Activated T-cell treated with anti-CD3 and anti-CD28 coated beads for 4 hours (primary cell): ENCODE results near the gene ZNF492.
"Not testable (repeated sequence)": the region's sequence is repeated elsewhere in the genome, so short reads cannot be mapped to it uniquely, and the experiment has no call there.

Experiments used
- DNase-seq: peaks from one replicate; pipeline ENCODE4 v3.0.0-alpha.2; 2020

Gene ZNF492

DNA sequence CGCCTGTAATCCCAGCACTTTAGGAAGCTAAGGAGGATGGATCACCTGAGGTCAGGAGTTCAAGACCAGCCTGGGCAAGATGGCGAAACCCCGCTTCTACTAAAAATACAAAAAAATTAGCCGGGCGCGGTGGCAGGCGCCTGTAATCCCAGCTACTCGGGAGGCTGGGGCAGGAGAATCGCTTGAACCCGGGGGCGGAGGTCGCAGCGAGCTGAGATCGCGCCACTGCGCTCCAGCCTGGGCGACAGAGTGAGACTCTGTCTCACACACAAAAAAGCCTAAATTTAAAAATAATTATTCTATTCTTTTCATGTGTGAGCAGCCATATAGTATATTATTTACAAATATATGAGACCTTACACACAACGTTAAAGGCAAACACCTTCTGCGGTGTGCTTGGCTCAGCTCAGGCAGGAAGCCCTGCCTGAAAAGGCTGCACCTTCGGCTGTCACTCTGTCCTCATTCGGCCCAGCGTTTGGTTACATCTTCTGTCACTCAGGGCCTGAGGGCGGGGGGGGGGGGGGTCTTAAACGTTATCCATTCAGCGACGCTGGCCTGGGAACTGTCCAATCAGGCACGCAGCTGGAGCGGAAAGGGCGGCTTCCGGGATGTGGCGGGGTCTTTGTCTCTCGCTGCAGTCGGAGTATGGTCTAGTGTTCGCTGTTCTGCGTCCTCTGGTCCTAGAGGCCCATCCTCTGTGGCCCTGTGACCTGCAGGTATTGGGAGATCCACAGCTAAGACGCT is at the start of gene ZNF492:
Gene ZNF492, plus strand, starts transcription at position 619 of the 744 bp plus-strand sequence. CDS start 19,076 bp downstream, outside the sequence.
- DNase-seq, result peak; percentile 65

GRCh38 chr19:22595422-22595821 is 38.7 kb upstream of the ZNF492 start:
- DNase-seq, result no peak

DNA sequence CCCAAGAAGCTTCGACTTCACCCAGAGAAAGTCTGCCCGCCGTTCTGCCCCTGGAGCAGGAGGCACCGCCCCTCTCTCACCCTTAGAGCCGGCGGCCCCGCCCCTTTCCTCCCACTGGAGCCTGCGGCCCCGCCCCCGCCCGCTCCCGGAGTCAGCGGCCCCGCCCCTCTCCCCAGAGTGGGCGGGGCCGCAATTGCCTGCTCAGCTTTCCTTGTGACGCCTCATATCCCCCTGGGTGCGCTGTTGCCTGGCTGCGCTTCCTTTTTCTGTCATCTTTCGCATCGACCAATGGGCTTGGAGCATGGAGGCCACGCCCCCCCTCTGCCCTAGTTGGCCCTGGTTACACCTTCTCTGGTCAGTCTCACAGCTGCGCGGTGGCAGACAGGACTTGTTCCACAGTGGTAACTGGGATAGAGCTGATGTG is 38.2 kb upstream of the ZNF492 start:
- DNase-seq, result no peak

DNA sequence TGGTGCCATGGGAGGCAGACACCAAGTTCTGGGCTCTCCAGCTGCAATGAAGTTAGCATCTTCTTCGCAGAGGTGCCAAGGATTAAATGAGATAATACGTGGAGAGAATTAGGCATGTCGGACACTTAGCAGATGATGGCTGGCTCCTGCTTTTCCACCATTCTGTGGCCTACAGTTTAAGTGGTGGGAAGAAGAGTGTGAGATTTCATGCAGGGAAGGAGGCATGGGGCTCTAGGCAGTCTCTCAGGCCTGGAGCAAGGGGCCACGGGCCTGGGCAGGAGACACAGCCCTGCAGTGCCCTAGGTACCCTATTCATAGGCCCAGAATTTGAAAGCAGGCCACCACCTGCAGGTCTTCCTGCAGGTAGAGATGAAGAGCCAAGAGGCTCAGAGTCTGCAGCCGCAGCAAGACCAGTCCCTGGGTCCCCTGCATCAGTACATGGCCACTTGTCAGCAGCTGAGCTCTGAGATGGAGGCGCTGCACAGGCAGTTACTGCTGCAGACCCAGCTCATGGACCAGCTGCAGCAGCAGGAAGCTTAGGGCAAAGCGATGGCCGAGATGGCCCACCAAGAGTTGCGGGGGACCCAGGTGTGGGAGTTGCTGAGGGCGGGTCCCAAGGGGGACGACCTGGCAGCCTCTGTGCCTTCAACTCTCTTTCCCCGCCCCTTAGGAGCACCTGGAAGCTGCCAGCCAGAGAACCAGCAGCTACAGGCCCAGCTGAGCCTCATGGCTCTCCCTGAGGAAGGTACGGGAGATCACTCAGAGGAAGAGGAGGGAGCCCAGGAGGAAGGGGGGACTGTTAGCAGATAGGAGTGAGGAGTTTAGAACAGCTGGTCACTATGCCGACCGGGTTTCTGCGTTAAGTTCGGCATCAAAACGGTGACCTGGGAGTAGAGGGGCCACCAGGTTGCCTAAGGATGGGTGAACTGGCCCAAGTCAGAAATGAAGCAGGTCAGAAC is 33.2 kb upstream of the ZNF492 start:
- DNase-seq, result no peak

- no peak for DNase-seq
These were observed 32.1 kb upstream of the ZNF492 start for GRCh38 chr19:22601906-22602630.

GRCh38 chr19:22602631-22603272 is 31.4 kb upstream of the ZNF492 start:
- no peak for DNase-seq

GRCh38 chr19:22603518-22604440 is 30.3 kb upstream of the ZNF492 start:
- DNase-seq, result no peak

DNA sequence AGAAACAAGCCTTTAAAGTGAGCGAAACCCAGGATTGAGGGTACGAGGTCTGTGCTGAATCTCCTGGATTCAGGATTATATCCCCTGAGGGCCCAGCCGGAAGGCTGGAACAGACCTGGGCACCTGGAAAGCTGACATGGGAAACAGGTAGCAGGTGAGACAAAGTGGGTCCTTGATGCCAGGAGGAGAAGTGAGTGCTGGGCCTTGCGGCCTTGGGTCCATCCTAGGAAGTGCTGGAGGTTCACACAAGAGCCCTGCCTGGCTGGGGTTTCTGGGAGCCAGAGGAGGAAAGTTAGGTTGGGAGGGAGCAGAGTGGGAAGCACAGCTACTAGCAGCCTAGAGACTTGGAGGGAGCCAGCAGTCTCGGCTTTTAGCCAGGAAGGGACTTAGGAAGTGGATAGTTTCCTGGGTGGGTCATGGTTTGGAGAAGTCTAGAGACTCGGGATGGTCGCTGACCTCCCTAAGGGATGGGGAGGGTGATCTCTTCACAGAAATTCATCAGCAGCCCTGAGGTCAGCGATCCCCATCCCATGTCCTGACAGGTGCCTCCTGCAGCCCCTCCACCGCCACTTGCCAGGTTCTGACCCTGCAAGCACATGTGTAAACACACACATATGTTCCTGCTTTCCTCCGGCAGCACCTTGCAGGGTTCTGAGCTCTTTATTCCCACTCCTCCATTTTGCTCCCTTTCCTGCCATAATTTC is 29.4 kb upstream of the ZNF492 start:
- no peak for DNase-seq

GRCh38 chr19:22605275-22606211 is 28.6 kb upstream of the ZNF492 start:
- no peak for DNase-seq

DNA sequence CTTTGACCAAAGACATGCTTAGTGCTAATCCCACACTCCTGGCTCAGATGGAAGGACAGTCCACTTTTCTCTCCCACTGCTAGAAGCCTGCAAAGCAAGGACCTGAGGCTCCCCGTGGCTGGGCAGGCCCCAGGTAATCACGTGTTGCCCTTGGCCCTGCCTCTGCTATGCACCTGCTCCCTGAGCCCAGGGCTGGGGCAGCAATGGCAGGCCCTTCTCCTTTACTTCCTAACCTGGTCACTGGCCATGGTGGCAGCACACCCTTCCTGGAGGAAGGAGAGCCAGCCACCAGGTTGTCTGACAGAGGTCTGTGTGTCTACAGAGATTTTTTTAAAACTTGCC is 27.9 kb upstream of the ZNF492 start:
- no peak for DNase-seq

- DNase-seq, result no peak
These were observed 27.0 kb upstream of the ZNF492 start for GRCh38 chr19:22606954-22607652.

GRCh38 chr19:22607653-22608430 is 26.3 kb upstream of the ZNF492 start:
- no peak for DNase-seq

DNA sequence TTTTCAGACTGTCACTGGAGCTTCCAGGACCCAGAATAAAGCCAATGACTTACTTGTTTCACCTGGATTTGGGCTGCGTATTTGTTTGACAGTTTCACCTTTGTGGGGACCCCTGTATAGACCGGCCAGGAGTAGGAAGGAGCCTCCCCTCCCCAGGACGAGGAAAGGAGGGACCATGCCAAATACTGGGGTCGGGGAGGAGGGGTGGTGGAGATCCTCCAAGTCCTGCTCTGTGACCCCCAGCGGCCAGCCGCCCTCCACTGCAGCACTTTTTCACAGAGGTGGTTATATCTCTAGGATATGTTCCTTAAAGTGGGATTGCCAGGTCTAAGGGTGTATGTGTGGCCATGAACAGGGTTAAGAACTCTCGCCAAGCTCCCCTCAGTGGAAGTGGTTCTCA is 25.7 kb upstream of the ZNF492 start:
- no peak for DNase-seq

- no peak for DNase-seq
These were observed 24.5 kb upstream of the ZNF492 start for GRCh38 chr19:22609630-22610029.

GRCh38 chr19:22610121-22610520 is 24.0 kb upstream of the ZNF492 start:
- DNase-seq, result no peak

DNA sequence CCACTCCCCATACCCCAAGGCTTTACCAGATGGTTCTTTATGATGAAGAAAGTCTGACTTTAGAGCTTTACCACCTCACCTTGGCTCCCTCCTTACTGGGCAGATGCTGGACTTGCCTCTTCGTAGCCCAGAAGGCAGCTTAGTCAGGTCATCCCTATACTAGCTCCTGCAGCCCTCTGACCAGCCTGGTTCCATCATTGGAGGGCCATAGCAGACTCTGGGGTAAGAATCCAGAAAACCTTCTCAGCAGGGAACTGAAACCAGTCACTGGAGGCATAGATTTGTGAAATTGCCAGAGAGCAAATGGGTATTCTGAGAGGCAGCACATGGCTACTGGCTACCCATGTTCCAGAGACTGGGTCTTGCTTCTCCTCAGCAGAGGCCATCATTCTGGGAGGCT is 21.8 kb upstream of the ZNF492 start:
- DNase-seq, result no peak

GRCh38 chr19:22616659-22617058 is 17.5 kb upstream of the ZNF492 start:
- no peak for DNase-seq

DNA sequence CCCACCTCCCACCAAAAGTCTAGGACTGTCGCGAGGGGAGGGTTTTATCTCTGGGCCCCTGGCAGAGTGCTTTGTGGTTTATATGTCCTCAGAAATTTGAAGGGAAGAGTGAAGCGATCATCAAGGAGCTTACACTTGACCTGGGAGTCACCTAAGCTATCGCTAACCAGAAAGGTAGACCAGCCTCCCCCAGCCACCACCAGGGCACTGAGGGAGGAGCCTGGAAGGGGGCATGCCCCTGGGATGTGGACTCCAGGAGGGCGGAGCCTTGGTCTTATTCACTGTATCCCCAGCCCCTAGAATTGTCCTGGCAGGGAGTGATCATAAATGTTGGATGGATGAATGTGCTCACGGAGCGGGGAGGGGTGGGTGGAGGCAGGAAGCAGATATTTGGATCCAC is 16.9 kb upstream of the ZNF492 start:
- not testable (repeated sequence) for DNase-seq
